A549 treated with DMSO at 1 μM for 4 hours (cell line): ENCODE measurements around the gene TLCD2. TPM values are rescaled to one million over a fixed set of nuclear protein-coding genes. Genes with fewer than 3 reads are reported as not detected.

ENCODE experiments used
- total RNA-seq: library from RNA; stranded (reverse); fragments of 200-300 nt; extraction: Qiagen RNA extraction; gene quantifications from 5 replicates; pipeline ENCODE4 v1.2.3, GENCODE V29; 2022; ENCODE audit warnings: low read depth

Gene TLCD2, protein sequence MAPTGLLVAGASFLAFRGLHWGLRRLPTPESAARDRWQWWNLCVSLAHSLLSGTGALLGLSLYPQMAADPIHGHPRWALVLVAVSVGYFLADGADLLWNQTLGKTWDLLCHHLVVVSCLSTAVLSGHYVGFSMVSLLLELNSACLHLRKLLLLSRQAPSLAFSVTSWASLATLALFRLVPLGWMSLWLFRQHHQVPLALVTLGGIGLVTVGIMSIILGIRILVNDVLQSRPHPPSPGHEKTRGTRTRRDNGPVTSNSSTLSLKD
- 1.1 to 1.8 TPM (median 1.4 TPM) in 5 replicates for total RNA-seq

DNA sequence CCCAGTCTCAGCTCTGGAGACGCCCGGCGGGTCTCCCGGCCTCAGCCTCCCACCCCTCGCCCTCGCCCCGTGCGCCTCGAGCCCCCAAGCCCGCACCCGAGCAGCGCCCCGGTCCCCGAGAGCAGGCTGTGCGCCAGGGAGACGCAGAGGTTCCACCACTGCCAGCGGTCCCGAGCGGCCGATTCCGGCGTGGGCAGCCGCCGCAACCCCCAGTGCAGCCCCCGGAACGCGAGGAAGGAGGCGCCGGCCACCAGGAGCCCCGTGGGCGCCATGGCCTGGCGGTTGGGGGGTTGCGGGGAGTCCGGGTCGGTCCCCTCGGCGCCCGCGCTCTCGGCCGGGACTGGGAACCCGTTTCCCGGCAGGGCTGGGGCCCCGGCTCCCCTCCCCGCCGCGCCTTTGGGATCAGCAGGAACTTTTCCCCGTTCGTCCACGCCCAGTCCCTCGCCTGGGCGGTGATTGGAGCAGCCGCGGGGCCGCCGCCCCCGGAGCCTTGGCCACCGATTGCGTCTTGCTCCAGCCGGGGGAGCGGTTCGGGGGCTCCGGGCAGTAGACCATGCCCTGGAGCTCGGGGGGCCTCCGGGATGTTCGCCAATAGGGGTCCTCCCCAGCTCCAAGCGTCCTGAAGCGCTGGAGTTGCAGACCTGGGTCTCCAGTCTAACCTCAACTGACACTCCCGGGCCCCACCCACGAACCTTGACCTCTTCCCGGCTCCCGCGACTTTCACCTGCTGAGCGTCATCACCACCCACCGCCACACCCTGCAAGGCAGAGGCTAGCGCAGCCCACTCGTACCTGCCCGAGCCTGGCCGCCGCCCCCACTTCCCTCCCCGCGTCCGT is at the start of gene TLCD2:
TSS of gene TLCD2 (minus strand) at position 407 of the 836 bp plus-strand sequence. CDS start at position 272, 135 bp downstream.

DNA sequence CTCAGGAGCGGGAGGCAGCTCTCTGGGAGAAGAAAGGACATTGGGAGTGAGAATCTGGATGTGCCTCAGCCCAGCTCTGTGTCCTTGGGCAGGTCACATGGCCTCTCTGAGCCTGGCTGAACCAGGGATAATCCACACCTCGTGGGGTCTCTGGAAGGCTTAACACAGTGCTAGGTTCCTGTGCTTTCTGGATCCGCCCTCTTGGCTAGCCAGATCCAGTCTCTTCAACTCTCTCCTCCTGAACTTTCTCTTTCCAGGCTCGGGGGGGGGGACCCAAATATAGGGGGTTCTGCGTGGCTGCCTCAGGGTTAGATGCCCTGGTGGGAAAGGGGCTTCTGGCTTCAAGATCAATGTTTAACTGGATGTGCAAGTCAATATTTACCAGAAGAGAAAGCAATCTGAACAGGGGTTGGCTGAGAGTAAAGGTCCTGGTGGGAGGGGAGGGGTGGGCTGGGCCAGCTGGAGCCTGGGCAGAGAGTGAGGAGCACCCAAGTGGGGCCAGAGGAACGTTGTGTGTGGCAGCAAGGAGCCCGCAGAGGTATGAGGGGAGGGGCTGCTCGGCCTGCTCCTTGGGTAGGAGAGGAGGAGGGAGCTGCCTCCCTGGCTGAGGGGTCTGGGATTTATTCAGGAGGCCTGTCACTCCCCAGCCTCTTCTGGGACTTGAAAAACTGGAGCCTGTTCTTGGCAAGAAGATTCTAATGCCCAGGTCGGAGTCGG is 32.4 kb upstream of the TLCD2 start, which contains the start of gene SERPINF2:
TSS of gene SERPINF2 (plus strand) at position 501 of the 717 bp plus-strand sequence. CDS start 2,125 bp downstream, outside the sequence.

DNA sequence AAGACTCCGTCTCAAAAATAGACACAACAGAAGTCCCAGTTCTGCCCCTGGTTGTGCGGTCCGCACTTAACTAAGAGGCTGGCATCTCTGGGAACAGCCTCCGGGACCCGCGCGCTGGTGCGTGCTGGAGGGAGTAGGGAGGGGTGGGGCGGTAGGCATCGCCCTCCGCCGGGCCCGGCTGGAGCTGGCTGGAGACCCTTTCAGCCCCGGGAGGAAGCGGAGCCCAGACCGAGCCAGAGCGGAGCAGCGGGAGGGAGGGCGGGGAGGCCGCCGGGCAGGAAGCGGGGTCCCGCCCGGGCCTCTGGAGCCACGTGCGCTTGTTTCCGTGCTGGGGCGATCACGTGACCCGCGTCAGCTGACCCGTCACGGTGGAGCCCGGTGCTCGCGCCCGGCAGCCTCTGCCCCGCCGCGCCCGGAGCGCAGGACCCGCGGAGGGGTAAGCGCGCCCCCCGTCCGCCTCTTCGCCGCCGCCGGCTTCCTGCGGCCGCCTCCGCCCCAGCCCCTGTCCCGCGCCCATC is 14.2 kb upstream of the TLCD2 start, which contains the start of gene WDR81:
TSS of gene WDR81 (plus strand) at position 354 of the 518 bp plus-strand sequence. CDS start 256 bp downstream, outside the sequence.

DNA sequence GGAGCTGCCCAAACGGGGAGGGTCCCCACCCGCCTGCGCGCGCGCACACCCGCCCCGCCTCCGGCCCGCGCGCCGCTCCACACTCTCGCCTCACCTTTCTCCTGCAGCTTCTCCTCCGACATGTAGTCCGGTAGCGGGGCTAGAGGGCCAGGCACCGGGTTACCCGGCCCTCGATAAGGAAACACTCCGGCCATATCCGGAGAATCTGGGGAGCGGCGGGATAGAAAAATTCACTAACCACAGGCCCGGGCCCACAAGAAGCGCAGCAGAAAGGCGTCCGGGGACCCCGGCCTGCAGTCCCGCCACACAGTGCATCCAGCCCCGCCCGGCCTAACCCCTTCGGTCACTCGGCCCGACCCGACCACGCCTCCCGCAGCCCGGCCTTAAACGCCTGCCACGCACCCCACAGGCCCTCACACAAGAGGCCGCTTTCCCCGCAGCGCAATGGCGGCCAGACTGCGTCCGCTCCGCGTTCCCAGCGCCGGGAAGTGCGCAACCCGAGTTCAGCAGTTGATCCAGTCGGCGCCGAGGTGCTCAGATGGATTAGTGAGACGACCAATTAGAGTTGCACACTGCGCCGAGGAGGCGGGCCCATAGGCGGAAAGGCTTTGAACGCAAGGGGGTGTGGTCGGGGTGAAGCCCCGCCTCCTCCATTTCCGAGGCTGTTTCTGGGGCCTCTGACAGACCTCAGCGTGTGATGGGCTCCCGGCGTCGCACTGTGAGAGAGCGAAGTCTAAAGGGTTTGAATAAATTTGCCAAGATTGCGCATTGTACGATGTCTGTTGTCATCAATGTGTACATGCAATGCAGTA is 25.6 kb downstream of the TLCD2 start, which contains the start of gene PRPF8:
TSS of gene PRPF8 (minus strand) at position 490 of the 812 bp plus-strand sequence. CDS start at position 194, 296 bp downstream.

Other genes with a start within 250 kb of the TLCD2 start
- 116 to 144 TPM (median 135 TPM) in 5 replicates for gene MYO1C, start 217.7 kb downstream of the TLCD2 start, total RNA-seq
- gene INPP5K, start 193.8 kb downstream of the TLCD2 start, total RNA-seq: 23.1 to 26.6 TPM (median 25.3 TPM) in 5 replicates
- 60.8 to 70.1 TPM (median 65.9 TPM) in 5 replicates for gene PITPNA, start 147.6 kb downstream of the TLCD2 start, total RNA-seq
- 6.0 to 8.2 TPM (median 7.1 TPM) in 5 replicates for gene SLC43A2, start 81.5 kb downstream of the TLCD2 start, total RNA-seq
- gene SCARF1, start 64.6 kb downstream of the TLCD2 start, total RNA-seq: 0.16 to 0.43 TPM (median 0.24 TPM) in 5 replicates
- gene RILP, start 60.5 kb downstream of the TLCD2 start, total RNA-seq: 13.4 to 18.0 TPM (median 17.5 TPM) in 5 replicates
- gene PRPF8, start 25.5 kb downstream of the TLCD2 start, total RNA-seq: 263 to 302 TPM (median 284 TPM) in 5 replicates
- 23.3 to 33.6 TPM (median 28.4 TPM) in 5 replicates for gene WDR81, start 14.3 kb upstream of the TLCD2 start, total RNA-seq
- 1.6 to 2.3 TPM (median 1.8 TPM) in 5 replicates for gene SERPINF2, start 32.5 kb upstream of the TLCD2 start, total RNA-seq
- 1.2 to 2.6 TPM (median 2.1 TPM) in 5 replicates for gene SERPINF1, start 51.7 kb upstream of the TLCD2 start, total RNA-seq
- gene SMYD4, start 119.5 kb upstream of the TLCD2 start, total RNA-seq: 8.0 to 11.2 TPM (median 10.1 TPM) in 5 replicates
- gene RPA1, start 119.6 kb upstream of the TLCD2 start, total RNA-seq: 60.6 to 82.2 TPM (median 77.8 TPM) in 5 replicates